Memory B cell (primary cell): ENCODE results near the gene HMOX1.
A peak's percentile ranks its signal among the peaks of the same experiment; 100 is the strongest.

Source experiments
- ATAC-seq: fragments of 150-1000 bp; cut with Tn5 transposase; 2 replicates; pipeline ENCODE4 v1.10.0; 2021; ENCODE audit warnings: low read depth, mild to moderate bottlenecking, moderate library complexity
- DNase-seq, 2 donors: peaks; one replicate each; pipeline ENCODE4 v3.0.0; 2022; ENCODE audit warnings: low spot score in 2 of 2
- H3K27ac Mint-ChIP-seq: one replicate; pipeline ENCODE4 v1.8.0; 2022; ENCODE audit warnings: mild to moderate bottlenecking, moderate library complexity, mixed read lengths
- H3K27me3 Mint-ChIP-seq: one replicate; pipeline ENCODE4 v1.8.0; 2022; ENCODE audit warnings: mixed read lengths
- H3K36me3 Mint-ChIP-seq: one replicate; pipeline ENCODE4 v1.8.0; 2022; ENCODE audit warnings: mild to moderate bottlenecking, mixed read lengths
- H3K4me1 Mint-ChIP-seq: one replicate; pipeline ENCODE4 v1.8.0; 2022; ENCODE audit warnings: mixed read lengths
- H3K4me3 Mint-ChIP-seq: one replicate; pipeline ENCODE4 v1.8.0; 2022; ENCODE audit warnings: mild to moderate bottlenecking, moderate library complexity, mixed read lengths
- H3K9me3 Mint-ChIP-seq: one replicate; pipeline ENCODE4 v1.8.0; 2022; ENCODE audit warnings: mixed read lengths

Gene HMOX1, protein sequence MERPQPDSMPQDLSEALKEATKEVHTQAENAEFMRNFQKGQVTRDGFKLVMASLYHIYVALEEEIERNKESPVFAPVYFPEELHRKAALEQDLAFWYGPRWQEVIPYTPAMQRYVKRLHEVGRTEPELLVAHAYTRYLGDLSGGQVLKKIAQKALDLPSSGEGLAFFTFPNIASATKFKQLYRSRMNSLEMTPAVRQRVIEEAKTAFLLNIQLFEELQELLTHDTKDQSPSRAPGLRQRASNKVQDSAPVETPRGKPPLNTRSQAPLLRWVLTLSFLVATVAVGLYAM

DNA sequence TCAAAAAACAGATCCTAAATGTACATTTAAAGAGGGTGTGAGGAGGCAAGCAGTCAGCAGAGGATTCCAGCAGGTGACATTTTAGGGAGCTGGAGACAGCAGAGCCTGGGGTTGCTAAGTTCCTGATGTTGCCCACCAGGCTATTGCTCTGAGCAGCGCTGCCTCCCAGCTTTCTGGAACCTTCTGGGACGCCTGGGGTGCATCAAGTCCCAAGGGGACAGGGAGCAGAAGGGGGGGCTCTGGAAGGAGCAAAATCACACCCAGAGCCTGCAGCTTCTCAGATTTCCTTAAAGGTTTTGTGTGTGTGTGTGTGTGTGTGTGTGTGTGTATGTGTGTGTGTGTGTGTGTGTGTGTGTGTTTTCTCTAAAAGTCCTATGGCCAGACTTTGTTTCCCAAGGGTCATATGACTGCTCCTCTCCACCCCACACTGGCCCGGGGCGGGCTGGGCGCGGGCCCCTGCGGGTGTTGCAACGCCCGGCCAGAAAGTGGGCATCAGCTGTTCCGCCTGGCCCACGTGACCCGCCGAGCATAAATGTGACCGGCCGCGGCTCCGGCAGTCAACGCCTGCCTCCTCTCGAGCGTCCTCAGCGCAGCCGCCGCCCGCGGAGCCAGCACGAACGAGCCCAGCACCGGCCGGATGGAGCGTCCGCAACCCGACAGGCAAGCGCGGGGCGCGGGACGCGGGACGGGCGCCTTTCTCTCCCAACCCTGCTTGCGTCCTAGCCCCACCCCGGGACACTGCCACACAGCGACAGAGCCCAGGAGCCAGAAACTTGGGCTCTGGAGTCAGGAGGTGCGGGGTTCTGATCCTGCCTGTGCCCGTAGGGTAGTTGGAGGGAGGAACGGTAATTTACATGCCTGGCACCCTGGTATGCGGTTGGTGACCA, at the start of gene HMOX1:
TSS of gene HMOX1 (plus strand) at position 560 of the 887 bp plus-strand sequence. CDS start at position 638, 78 bp downstream.
- H3K4me1 Mint-ChIP-seq, result peaks cover 39% of the 10 kb centered on the region

DNA sequence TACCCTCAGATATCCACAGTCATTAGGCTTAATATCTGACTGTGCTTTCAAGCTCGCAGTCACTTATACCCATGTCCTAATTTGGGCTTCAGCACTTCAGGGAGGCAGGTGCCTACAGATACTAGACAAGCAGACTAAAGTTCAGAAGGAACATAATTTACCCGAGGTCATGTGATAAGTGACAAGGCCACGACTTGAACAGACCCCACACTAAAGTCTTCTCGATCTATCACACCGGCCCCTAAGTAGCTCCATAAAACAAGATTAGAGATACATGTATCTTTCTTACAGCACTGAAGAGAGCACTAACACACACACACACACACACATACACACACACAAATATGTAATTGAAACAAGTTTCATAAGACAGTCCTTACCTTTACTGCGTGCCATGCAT, 48.6 kb upstream of the HMOX1 start:
- DNase-seq (no peak), ATAC-seq (no peak)
- H3K27me3 Mint-ChIP-seq, result no peaks in the 10 kb centered on the region
- H3K9me3 Mint-ChIP-seq, result no peaks in the 10 kb centered on the region
- H3K27ac Mint-ChIP-seq, result peak overlapping the region; percentile 43
- H3K4me1 Mint-ChIP-seq, result peaks cover 11% of the 10 kb centered on the region
- H3K4me3 Mint-ChIP-seq, result no peak overlapping the region
- H3K36me3 Mint-ChIP-seq, result peaks cover 11% of the 10 kb centered on the region

More for the DNA sequence above, at the start of gene HMOX1:
- peak within 1 kb of the TSS; percentile 82 for H3K4me3 Mint-ChIP-seq
- peak; percentile 78 for ATAC-seq
- H3K36me3 Mint-ChIP-seq, result peaks cover 2% of the 10 kb centered on the region
- H3K27me3 Mint-ChIP-seq, result no peaks in the 10 kb centered on the region
- peak within 1 kb of the TSS; percentile 80 for H3K27ac Mint-ChIP-seq
- no peaks in the 10 kb centered on the region for H3K9me3 Mint-ChIP-seq
- DNase-seq, result peak; percentile 54 to 61

DNA sequence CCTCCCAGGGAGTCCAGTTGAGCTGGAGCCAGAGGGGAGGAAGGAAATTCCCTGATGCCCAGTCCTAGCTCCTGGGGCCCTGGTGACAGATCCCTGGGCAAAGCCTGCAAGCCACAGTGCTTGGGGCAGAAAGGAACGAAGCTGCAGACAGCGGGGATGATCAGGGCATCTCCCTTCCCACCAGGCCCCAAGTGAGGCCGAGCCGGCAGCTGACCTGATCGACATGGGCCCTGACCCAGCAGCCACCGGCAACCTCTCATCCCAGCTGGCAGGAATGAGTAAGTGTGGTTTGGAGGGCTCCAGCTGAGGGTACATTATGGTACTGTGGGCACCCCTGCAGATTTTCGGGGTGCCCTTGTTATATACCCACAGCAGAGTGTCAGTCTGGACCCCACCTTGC, 47.7 kb upstream of the HMOX1 start:
- H3K27me3 Mint-ChIP-seq, result no peaks in the 10 kb centered on the region
- no peak overlapping the region for H3K27ac Mint-ChIP-seq
- DNase-seq, result no peak
- H3K4me1 Mint-ChIP-seq, result peaks cover 14% of the 10 kb centered on the region
- H3K9me3 Mint-ChIP-seq, result no peaks in the 10 kb centered on the region
- peaks cover 12% of the 10 kb centered on the region for H3K36me3 Mint-ChIP-seq
- no peak overlapping the region for H3K4me3 Mint-ChIP-seq
- no peak for ATAC-seq

DNA sequence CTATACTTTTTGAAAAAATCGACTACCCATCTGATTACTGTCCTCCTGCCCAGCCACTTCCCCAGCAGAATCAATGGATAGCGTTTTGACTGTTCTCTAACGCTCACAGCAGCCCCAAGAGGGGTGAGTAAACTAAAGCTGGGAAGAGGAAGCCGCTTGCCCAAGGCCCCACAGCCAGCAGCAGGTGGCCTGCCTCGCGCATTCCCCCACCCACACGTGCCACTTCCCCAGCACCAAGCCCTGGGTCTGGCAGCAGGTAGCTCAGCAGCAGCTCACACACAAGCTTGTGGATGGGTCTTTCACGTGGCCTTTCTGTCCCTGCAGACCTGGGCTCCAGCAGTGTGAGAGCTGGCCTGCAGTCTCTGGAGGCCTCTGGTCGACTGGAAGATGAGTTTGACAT, 46.9 kb upstream of the HMOX1 start:
- H3K27ac Mint-ChIP-seq, result no peak overlapping the region
- peaks cover 14% of the 10 kb centered on the region for H3K4me1 Mint-ChIP-seq
- no peak overlapping the region for H3K4me3 Mint-ChIP-seq
- DNase-seq, result no peak
- ATAC-seq, result peak; percentile 50
- H3K27me3 Mint-ChIP-seq, result no peaks in the 10 kb centered on the region
- H3K9me3 Mint-ChIP-seq, result no peaks in the 10 kb centered on the region
- H3K36me3 Mint-ChIP-seq, result peaks cover 12% of the 10 kb centered on the region

DNA sequence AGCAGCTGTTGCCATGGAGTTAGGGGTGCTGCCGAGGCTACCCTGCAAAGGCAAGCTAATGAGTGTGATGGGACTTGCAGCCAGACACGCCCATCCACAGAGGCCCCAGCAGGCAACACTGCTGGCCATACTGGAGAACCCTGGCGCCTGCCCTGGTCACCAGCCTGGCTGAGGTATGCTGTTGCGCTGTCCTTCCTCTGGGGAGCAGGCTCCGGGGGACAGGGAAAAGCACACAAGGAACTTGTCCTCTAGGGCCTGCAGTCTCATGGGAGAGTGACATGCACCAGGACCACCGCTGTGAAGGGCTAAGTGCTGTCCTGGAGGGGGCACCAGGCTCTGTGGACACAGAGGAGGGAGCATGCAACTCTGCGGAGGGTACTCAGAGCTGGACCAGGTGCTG, 45.4 kb upstream of the HMOX1 start:
- no peak for ATAC-seq
- Mint-ChIP-seq H3K27ac (no peak overlapping the region), H3K4me1 (peaks cover 10% of the 10 kb centered on the region), H3K9me3 (no peaks in the 10 kb centered on the region), H3K27me3 (no peaks in the 10 kb centered on the region), H3K36me3 (peaks cover 17% of the 10 kb centered on the region), H3K4me3 (no peak overlapping the region)
- DNase-seq, result no peak

DNA sequence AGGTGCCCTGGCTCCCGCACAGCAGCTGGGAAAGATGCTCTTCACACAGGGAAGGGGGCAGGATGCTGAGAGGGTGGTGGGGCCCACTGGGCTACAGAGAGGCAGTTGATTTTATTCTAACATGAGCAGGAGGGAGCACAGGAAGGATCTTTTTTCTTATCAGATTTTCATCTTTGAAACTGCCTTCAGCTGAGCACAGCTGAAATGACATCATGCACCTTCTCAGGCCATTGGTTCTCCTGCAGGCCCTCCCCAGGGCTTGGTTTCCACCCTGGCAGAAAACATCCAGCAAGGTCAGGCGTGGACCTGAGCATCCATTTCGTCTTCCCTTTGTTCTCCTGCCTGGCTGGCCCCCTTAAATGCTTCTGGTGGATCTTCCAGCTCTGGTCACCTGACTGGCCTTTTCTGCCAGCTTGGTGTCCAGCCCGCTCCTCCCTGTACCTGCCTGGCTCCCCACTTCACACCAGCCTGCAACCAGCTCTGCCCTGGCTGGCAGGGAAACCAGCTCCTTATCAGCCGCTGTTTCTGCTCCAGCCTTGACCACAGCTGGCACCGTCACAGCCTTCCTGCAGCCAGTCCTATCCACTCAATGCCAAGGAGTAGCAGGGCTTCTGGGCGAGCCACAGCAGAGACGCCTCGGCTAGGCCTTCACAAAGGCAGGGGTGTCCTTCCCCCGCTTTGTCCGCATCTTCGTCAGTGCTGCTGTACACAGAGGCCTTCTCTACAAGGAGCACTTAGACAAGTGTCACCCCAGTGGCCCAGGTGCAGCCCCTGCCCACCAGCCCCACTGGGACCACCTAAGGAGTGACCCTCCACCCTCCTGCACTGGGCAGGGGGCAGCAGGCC, 44.7 kb upstream of the HMOX1 start:
- ATAC-seq, result no peak
- Mint-ChIP-seq H3K9me3 (no peaks in the 10 kb centered on the region), H3K36me3 (peaks cover 18% of the 10 kb centered on the region)

DNA sequence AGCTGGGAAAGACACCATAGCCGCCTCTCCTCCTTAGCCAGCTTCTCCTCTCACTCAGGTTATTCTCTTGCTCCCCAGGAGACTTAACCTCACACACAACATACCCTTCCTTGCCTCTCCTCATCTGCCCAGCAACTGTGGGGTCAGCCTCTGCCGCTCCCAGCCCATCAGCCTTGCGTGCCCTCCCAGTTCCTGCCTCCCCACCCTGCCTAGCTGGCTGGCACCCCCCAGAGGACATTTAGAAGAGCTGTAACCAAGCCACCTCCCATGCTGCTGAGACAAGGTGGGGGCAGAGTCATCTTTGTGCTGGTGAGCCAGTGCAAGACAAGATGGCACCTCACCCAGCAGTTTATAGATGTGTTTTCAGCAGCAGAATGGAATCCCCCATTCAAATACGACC, 43.0 kb upstream of the HMOX1 start:
- H3K9me3 Mint-ChIP-seq, result no peaks in the 10 kb centered on the region
- H3K4me1 Mint-ChIP-seq, result peaks cover 16% of the 10 kb centered on the region
- H3K4me3 Mint-ChIP-seq, result no peak overlapping the region
- no peak for DNase-seq
- ATAC-seq, result peak; percentile 51
- H3K27ac Mint-ChIP-seq, result peak overlapping the region; percentile 74
- no peaks in the 10 kb centered on the region for H3K27me3 Mint-ChIP-seq
- peaks cover 12% of the 10 kb centered on the region for H3K36me3 Mint-ChIP-seq

More for the DNA sequence above, 44.7 kb upstream of the HMOX1 start:
- Mint-ChIP-seq H3K4me3 (no peak overlapping the region), H3K27me3 (no peaks in the 10 kb centered on the region), H3K27ac (no peak overlapping the region), H3K4me1 (peaks cover 11% of the 10 kb centered on the region)
- DNase-seq, result no peak

DNA sequence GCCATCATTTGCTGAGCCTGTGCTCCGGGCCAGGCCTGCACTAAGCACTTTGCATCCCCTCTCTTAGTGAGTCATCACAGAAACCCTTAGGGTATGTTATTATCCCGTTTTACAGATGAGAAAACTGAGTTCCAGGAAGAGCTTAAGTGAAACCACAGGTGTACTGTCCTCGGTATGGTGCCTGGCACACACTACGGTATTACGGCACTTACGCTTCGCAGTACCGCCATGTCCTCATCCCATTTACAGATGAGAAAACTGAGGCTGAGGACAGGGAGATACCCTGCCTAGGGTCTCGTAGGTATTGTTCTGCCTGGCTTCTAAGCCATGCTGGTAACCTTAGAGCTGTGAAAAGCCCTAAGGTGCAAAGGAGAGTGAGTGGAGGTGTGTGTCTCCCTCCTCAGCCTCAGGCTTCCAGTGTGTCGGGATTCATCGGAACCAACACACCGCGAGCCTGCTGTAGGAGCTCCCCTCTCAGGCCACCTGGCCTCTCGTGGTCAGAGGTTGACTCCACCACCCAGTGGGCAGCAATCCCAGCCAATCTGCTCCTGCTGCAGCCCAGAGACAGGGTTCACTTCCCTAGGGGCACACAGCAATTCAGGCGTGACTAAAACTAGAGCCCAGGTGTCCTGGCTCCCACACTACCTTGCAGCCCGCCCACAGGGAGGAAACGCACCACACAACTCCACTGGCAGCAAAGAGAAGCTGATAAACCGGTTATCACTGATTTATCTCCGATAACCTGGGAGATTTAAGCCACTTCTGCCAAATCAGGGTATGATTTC, 39.6 kb upstream of the HMOX1 start:
- no peaks in the 10 kb centered on the region for H3K27me3 Mint-ChIP-seq
- no peaks in the 10 kb centered on the region for H3K9me3 Mint-ChIP-seq
- no peak overlapping the region for H3K27ac Mint-ChIP-seq
- peak; percentile 41 for ATAC-seq
- H3K36me3 Mint-ChIP-seq, result peaks cover 15% of the 10 kb centered on the region
- H3K4me3 Mint-ChIP-seq, result no peak overlapping the region
- no peak for DNase-seq
- peaks cover 10% of the 10 kb centered on the region for H3K4me1 Mint-ChIP-seq

DNA sequence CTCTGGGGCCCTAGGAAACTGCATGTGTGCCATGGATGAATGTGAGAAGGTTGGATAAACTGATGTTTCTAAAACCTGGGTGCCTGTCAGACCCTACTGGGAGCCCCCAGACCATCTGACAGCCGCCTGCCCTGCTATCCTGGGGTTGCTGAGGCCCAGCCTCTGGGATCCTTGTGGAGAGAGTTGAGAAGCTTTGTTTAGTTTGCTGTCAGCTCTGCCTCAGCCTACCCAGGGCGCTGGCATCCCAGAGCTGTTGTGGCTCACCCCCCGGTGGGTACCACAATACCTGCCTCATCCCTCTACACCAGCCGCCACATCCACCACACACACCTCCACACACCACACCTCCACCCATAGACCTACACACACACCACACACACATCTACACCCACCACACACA, 38.5 kb upstream of the HMOX1 start:
- peaks cover 10% of the 10 kb centered on the region for H3K4me1 Mint-ChIP-seq
- no peaks in the 10 kb centered on the region for H3K9me3 Mint-ChIP-seq
- H3K27me3 Mint-ChIP-seq, result no peaks in the 10 kb centered on the region
- peaks cover 14% of the 10 kb centered on the region for H3K36me3 Mint-ChIP-seq
- ATAC-seq (no peak), DNase-seq (no peak)
- H3K27ac Mint-ChIP-seq, result no peak overlapping the region
- no peak overlapping the region for H3K4me3 Mint-ChIP-seq

DNA sequence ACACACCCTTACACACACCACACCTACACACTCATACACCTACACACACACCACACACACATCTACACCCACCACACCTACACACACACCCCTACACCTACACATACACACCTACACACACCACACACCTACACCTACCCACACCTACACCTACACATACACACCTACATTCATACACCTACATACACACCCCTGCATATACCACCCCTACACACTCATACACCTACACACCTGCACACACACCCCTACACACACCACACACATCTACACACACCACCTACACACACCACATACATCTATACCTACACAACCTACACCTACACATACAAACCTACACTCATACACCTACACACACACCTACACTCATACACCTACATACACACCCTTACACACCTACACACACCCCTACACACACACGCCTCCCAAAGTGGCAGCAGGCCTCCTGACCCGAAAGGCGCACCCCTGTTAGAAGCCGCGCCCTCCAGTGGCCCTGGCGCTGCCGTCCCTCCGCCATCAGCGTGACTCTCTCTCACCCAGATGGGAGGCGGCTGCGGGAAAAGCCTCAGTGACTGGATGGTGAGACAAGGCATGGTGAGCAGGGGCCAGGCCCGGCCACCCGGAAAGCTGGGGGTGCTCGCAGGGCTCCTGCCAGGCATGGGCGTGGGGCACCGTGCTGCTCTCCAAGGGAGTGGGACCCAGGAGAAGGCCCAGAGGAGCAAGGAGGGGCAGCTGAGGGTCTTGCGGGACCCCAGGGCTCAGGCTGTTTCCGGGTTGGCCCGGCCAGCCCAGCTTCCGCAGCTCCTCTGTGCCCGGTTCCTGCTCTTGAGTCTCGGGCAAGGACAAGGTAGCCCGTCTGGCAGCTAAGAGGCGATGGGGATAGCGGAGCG, 37.0 kb upstream of the HMOX1 start:
- no peaks in the 10 kb centered on the region for H3K9me3 Mint-ChIP-seq
- H3K4me1 Mint-ChIP-seq, result peaks cover 8% of the 10 kb centered on the region
- H3K36me3 Mint-ChIP-seq, result peaks cover 12% of the 10 kb centered on the region
- H3K27me3 Mint-ChIP-seq, result no peaks in the 10 kb centered on the region
- no peak overlapping the region for H3K27ac Mint-ChIP-seq
- no peak for DNase-seq
- no peak overlapping the region for H3K4me3 Mint-ChIP-seq
- no peak for ATAC-seq

DNA sequence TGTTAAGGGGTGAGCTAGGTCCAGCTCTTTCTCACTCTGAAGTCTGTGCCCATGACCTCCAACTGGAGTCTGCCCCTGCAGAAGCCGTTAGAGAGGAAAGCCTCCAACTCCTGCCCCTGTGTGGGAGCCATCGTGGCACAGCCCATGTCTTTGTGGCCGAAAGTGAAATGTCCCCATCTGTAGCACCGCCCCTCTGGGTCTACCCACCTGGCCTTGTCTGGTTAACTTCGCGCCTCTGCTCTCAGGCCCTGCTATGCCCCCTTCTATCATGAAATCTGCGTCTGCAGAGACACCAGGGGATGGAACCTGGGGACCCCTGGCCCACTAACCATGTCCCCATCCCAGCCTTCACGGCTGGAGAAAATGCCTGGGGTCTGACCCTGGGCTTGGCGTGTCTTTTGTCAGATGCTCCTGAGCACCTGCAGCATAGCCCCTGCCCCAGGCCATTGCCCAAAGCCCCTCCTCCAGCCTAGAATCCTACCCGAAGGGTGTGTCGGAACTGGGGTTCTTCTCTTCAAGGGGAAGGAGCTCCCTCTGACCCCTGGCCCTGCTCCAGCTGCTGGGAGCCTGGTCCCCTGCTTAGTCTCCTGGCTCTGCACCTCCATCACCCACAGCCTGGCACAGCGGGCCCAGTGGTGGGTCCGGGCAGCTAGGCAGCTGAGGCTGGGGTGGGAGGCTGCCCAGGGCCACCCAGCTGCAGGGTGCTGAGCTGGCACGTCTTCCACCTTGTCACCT, 35.8 kb upstream of the HMOX1 start:
- no peaks in the 10 kb centered on the region for H3K9me3 Mint-ChIP-seq

More for the DNA sequence above, 35.8 kb upstream of the HMOX1 start:
- Mint-ChIP-seq H3K36me3 (peaks cover 8% of the 10 kb centered on the region), H3K4me3 (no peak overlapping the region), H3K27ac (no peak overlapping the region), H3K4me1 (peaks cover 11% of the 10 kb centered on the region), H3K27me3 (no peaks in the 10 kb centered on the region)
- no peak for DNase-seq
- no peak for ATAC-seq
